OCI-LY1 (cell line): ENCODE data around the gene MLLT3.

Experiments used
- H2AFZ ChIP-seq: fragments of 200-600 bp; sonication (generic), shearing (Covaris generic); 2 replicates; pipeline ENCODE4 v1.6.0; 2014; ENCODE audit warnings: antibody characterized with exemption, mild to moderate bottlenecking, low read length
- H3F3A ChIP-seq: fragments of 200-600 bp; sonication (generic), shearing (Covaris generic); 2 replicates; pipeline ENCODE4 v1.6.0; 2014; ENCODE audit warnings: mild to moderate bottlenecking, antibody characterized with exemption, low read length, moderate library complexity; ENCODE audit not compliant: insufficient read depth
- H3K27ac ChIP-seq: fragments of 200-600 bp; sonication (generic); 2 replicates; pipeline ENCODE4 v1.5.1; 2014; ENCODE audit warnings: low read length, mixed run types, mild to moderate bottlenecking, low read depth; ENCODE audit not compliant: poor library complexity, severe bottlenecking
- H3K27me3 ChIP-seq: fragments of 200-600 bp; sonication (generic); 2 replicates; pipeline ENCODE4 v1.6.0; 2014; ENCODE audit warnings: antibody characterized with exemption, mild to moderate bottlenecking, low read length, moderate library complexity; ENCODE audit not compliant: insufficient read depth
- H3K36me3 ChIP-seq: fragments of 200-600 bp; sonication (generic); 2 replicates; pipeline ENCODE4 v1.6.1; 2014; ENCODE audit warnings: mild to moderate bottlenecking, antibody characterized with exemption, low read length, moderate library complexity, mixed read lengths; ENCODE audit not compliant: insufficient read depth
- H3K4me1 ChIP-seq: fragments of 200-600 bp; sonication (generic); 2 replicates; pipeline ENCODE4 v1.5.1; 2014; ENCODE audit warnings: mild to moderate bottlenecking, low read length, moderate library complexity; ENCODE audit not compliant: insufficient read depth, severe bottlenecking
- H3K4me2 ChIP-seq: fragments of 200-600 bp; sonication (generic), shearing (Covaris generic); 2 replicates; pipeline ENCODE4 v1.6.1; 2014; ENCODE audit warnings: low read length
- H3K4me3 ChIP-seq: fragments of 200-600 bp; sonication (generic); 2 replicates; pipeline ENCODE4 v1.5.1; 2014; ENCODE audit warnings: low read length, low read depth, mild to moderate bottlenecking, mixed read lengths; ENCODE audit not compliant: poor library complexity, severe bottlenecking
- H3K79me2 ChIP-seq: fragments of 200-600 bp; shearing (Covaris generic); 2 replicates; pipeline ENCODE4 v1.6.1; 2016; ENCODE audit warnings: mixed run types, low read length, mixed read lengths; ENCODE audit not compliant: insufficient read depth
- H3K9ac ChIP-seq: fragments of 200-600 bp; sonication (generic), shearing (Covaris generic); 2 replicates; pipeline ENCODE4 v1.6.1; 2014; ENCODE audit warnings: mild to moderate bottlenecking, low read length, mixed read lengths
- H3K9me2 ChIP-seq: fragments of 200-600 bp; sonication (generic), shearing (Covaris generic); 2 replicates; pipeline ENCODE4 v1.6.1; 2014; ENCODE audit warnings: low read depth, mild to moderate bottlenecking, low read length, mixed read lengths
- H3K9me3 ChIP-seq: fragments of 200-600 bp; shearing (Covaris generic); 2 replicates; pipeline ENCODE4 v1.6.1; 2014; ENCODE audit warnings: low read length, mixed read lengths
- H4K20me1 ChIP-seq: fragments of 200-600 bp; sonication (generic), shearing (Covaris generic); 2 replicates; pipeline ENCODE4 v1.6.0; 2016; ENCODE audit warnings: mild to moderate bottlenecking, low read length; ENCODE audit not compliant: insufficient read depth
- CTCF ChIP-seq: fragments of 200-600 bp; sonication (generic), shearing (Covaris generic); IDR thresholded peaks from 2 replicates; pipeline ENCODE4 v1.5.1; 2017; ENCODE audit warnings: mild to moderate bottlenecking, antibody characterized with exemption, low read length, moderate library complexity, mixed read lengths
- EZH2 ChIP-seq: fragments of 200-600 bp; sonication (generic), shearing (Covaris generic); IDR thresholded peaks from 2 replicates; pipeline ENCODE4 v1.8.0; 2017; ENCODE audit warnings: borderline replicate concordance, mixed run types, mild to moderate bottlenecking, antibody characterized with exemption, low read length, moderate library complexity, mixed read lengths

Gene MLLT3

GRCh38 chr9:20377790-20378189 is 244.5 kb downstream of the MLLT3 start:
- Histone ChIP-seq H3K9me3 (no peaks in the 10 kb centered on the region), H3K27ac (peak overlapping the region; percentile 99), H3K9me2 (no peaks in the 10 kb centered on the region), H3F3A (peaks cover 16% of the 10 kb centered on the region; the same call in 1 of the 2 replicates), H3K9ac (peak overlapping the region; percentile 79), H3K4me3 (peak overlapping the region; percentile 81), H3K4me2 (peak overlapping the region; percentile 88), H4K20me1 (no peaks in the 10 kb centered on the region), H3K4me1 (peaks cover 70% of the 10 kb centered on the region), H2AFZ (no peak overlapping the region), H3K27me3 (no peaks in the 10 kb centered on the region), H3K79me2 (peaks cover 72% of the 10 kb centered on the region), H3K36me3 (peaks cover 49% of the 10 kb centered on the region)
- TF ChIP-seq EZH2, result no peak
- TF ChIP-seq CTCF, result no peak

GRCh38 chr9:20376731-20377375 is 245.4 kb downstream of the MLLT3 start:
- H3K9me3 ChIP-seq, result no peaks in the 10 kb centered on the region
- no peaks in the 10 kb centered on the region for H3K9me2 ChIP-seq
- peaks cover 71% of the 10 kb centered on the region for H3K79me2 ChIP-seq
- peak overlapping the region; percentile 88 for H3K4me2 ChIP-seq
- peak overlapping the region; percentile 79 for H3K9ac ChIP-seq
- peak overlapping the region; percentile 81 for H3K4me3 ChIP-seq
- peaks cover 18% of the 10 kb centered on the region; the same call in 1 of the 2 replicates for H3F3A ChIP-seq
- no peaks in the 10 kb centered on the region for H4K20me1 ChIP-seq
- H3K27me3 ChIP-seq, result no peaks in the 10 kb centered on the region
- TF ChIP-seq CTCF, result no peak
- TF ChIP-seq EZH2, result no peak
- peaks cover 54% of the 10 kb centered on the region for H3K36me3 ChIP-seq
- H2AFZ ChIP-seq, result no peak overlapping the region
- H3K27ac ChIP-seq, result peak overlapping the region; percentile 99
- peaks cover 76% of the 10 kb centered on the region for H3K4me1 ChIP-seq

GRCh38 chr9:20376042-20376441 is 246.3 kb downstream of the MLLT3 start:
- TF ChIP-seq EZH2, result no peak
- TF ChIP-seq CTCF, result no peak
- peak overlapping the region; percentile 88 for H3K4me2 ChIP-seq
- H3K27me3 ChIP-seq, result no peaks in the 10 kb centered on the region
- peaks cover 18% of the 10 kb centered on the region; the same call in 1 of the 2 replicates for H3F3A ChIP-seq
- H3K79me2 ChIP-seq, result peaks cover 71% of the 10 kb centered on the region
- H3K9ac ChIP-seq, result peak overlapping the region; percentile 79
- H4K20me1 ChIP-seq, result no peaks in the 10 kb centered on the region
- H3K27ac ChIP-seq, result peak overlapping the region; percentile 99
- peak overlapping the region; percentile 81 for H3K4me3 ChIP-seq
- H3K36me3 ChIP-seq, result peaks cover 62% of the 10 kb centered on the region
- no peaks in the 10 kb centered on the region for H3K9me2 ChIP-seq
- H3K4me1 ChIP-seq, result peaks cover 84% of the 10 kb centered on the region
- no peak overlapping the region for H2AFZ ChIP-seq
- H3K9me3 ChIP-seq, result no peaks in the 10 kb centered on the region
